PC-3 (cell line): ENCODE measurements around the gene ETV3.

Experiments
- CTCF ChIP-seq: fragments of 300-600 bp; sonication (generic); conservative IDR thresholded peaks from 2 replicates; pipeline ENCODE4 v1.5.1; 2017; ENCODE audit warnings: antibody characterized with exemption, low read depth, mild to moderate bottlenecking, low read length
- EZH2 ChIP-seq: fragments of 300-600 bp; sonication (generic); IDR thresholded peaks from one replicate; pipeline ENCODE4 v1.6.1; 2017; ENCODE audit warnings: antibody characterized with exemption, mild to moderate bottlenecking, low read length; ENCODE audit not compliant: unreplicated experiment
- EZH2phosphoT487 ChIP-seq: fragments of 300-600 bp; sonication (generic); IDR thresholded peaks from 2 replicates; pipeline ENCODE4 v1.6.1; 2018; ENCODE audit warnings: mild to moderate bottlenecking, antibody characterized with exemption, low read length, borderline replicate concordance

- no peak for TF ChIP-seq CTCF
- TF ChIP-seq EZH2, result no peak
- no peak for TF ChIP-seq EZH2phosphoT487
Measured at GRCh38 chr1:157081707-157082106, 56.5 kb downstream of the ETV3 start.
